SJCRH30 (cell line): Measurements from ENCODE around the gene AGTR1. TPM values are rescaled to one million over a fixed set of nuclear protein-coding genes. Genes with fewer than 3 reads are reported as not detected.

Experiments
- DNase-seq, 2 experiments: peaks; one replicate each; pipeline ENCODE4 v3.0.0-alpha.2; 2015 to 2020
- H3K27ac ChIP-seq: fragments of 250-450 bp; sonication (Bioruptor Pico); 2 replicates; pipeline ENCODE4 v1.5.1; 2020; ENCODE audit warnings: mild to moderate bottlenecking, moderate library complexity
- H3K27me3 ChIP-seq: fragments of 250-450 bp; sonication (Bioruptor Pico); 2 replicates; pipeline ENCODE4 v1.5.1; 2020; ENCODE audit warnings: mild to moderate bottlenecking, moderate library complexity
- H3K36me3 ChIP-seq: fragments of 250-450 bp; sonication (Bioruptor Pico); 2 replicates; pipeline ENCODE4 v1.5.1; 2020; ENCODE audit warnings: mild to moderate bottlenecking, moderate library complexity
- H3K4me1 ChIP-seq: fragments of 250-450 bp; sonication (Bioruptor Pico); 2 replicates; pipeline ENCODE4 v1.5.1; 2020; ENCODE audit warnings: mild to moderate bottlenecking, moderate library complexity
- H3K4me3 ChIP-seq: fragments of 250-450 bp; sonication (Bioruptor Pico); 2 replicates; pipeline ENCODE4 v1.5.1; 2020; ENCODE audit warnings: mild to moderate bottlenecking, moderate library complexity
- H3K9me3 ChIP-seq: fragments of 250-450 bp; sonication (Bioruptor Pico); replicated peaks from 2 replicates; pipeline ENCODE4 v1.5.1; 2020; ENCODE audit warnings: mild to moderate bottlenecking, moderate library complexity
- total RNA-seq: library from RNA; depleted of rRNA; stranded (reverse); fragments of >200 nt; shearing (Covaris generic); gene quantifications from 2 replicates; pipeline ENCODE4 v1.2.3, GENCODE V29; 2014; rRNA removed

The AGTR1 gene
- 0.18 and 0.43 TPM in 2 replicates for total RNA-seq

DNA sequence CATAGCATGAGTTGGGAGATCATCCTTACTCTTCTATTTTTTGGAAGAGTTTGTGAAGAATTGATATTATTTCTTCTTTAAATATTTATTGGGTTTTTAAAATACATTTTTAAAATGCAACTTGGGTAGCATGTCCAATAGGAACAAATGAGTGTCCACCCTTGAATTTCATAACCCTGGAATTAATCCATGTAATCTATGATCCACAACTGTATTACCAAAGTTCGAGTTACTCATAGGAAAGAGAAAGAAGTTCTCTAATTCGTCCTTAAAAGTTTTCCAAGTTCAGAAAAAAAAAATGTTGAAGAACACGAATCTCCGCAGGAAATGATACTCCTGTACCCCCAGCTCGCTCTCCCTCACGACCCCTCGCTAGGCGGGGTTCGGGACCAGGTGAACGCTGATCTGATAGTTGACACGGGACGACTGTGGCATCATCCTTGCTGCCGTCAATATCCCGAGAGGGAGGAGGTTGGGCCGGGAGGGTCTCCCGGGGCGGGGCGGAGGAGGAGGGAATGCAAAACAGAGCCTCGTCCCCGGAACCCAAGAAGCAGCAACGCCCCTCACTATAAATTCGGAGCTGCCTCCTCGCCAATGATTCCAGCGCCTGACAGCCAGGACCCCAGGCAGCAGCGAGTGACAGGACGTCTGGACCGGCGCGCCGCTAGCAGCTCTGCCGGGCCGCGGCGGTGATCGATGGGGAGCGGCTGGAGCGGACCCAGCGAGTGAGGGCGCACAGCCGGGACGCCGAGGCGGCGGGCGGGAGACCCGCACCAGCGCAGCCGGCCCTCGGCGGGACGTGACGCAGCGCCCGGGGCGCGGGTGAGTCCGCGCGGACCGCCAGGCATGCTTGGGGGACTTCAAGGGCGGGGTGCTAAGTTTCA lies at the start of gene AGTR1:
TSS of gene AGTR1 (plus strand) at position 598 of the 884 bp plus-strand sequence. CDS start 43,133 bp downstream, outside the sequence.
- peak within 1 kb of the TSS; percentile 60 for H3K4me3 ChIP-seq
- no peaks in the 10 kb centered on the region for H3K36me3 ChIP-seq

DNA sequence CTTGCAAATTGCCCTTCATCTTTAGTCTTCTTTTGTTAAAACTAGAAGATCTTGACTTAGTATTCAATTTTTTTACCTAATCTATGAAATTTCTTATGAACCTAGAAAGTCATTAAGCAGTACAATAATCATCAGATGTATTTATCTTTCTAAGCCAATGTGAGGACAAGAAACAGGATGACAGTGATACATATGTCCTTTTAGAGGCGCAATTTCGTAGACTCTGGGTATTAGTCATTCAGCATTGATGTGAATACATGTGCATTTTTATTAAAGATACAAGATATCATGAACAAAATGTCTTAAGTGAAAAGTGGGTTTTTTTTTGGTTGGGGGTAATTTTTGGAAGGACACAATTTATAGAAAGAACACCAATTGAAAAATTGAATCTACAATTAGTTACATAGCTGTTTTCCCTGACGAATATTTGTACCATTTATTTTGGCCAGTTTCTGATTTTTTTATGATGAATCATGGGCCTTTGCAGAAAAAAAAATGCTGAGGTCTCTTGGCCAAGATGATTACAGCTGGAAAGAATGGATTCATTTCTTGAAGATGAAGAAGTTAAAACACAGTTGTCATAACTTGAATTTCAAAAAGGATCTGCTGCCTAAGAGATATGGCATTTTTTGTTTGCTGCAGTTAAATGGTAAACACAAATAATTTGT lies 48.9 kb upstream of the AGTR1 start:
- Histone ChIP-seq H3K36me3 (no peaks in the 10 kb centered on the region), H3K27me3 (no peaks in the 10 kb centered on the region), H3K4me3 (no peak overlapping the region), H3K4me1 (no peaks in the 10 kb centered on the region), H3K9me3 (no peaks in the 10 kb centered on the region), H3K27ac (no peak overlapping the region)
- DNase-seq: no peak

More for the DNA sequence above, at the start of gene AGTR1:
- no peak within 1 kb of the TSS for H3K27ac ChIP-seq
- no peaks in the 10 kb centered on the region; the same call in 1 of the 2 replicates for H3K4me1 ChIP-seq
- H3K9me3 ChIP-seq: no peaks in the 10 kb centered on the region
- no peaks in the 10 kb centered on the region for H3K27me3 ChIP-seq
- peak; percentile 48 to 59 for DNase-seq

DNA sequence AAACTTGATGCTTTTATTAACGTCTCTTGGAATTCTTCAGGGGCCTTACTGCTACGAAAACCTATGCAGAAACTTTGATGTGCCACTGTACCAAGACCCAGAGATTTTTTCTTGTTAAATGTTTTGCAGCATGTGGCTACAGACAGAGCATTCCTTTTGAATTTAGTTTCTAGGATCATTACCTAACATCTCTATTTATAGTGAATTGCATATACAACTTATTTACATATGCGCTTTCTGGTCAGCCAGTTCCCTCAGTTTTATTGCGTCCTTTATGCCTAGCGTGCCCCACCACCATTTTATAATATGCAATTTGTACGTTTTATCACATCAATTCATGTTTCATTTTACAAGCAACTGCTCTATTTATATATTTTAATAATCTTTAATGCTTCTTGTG lies 46.2 kb upstream of the AGTR1 start:
- H3K4me1 ChIP-seq: no peaks in the 10 kb centered on the region
- H3K27me3 ChIP-seq: no peaks in the 10 kb centered on the region
- H3K27ac ChIP-seq: no peak overlapping the region
- H3K36me3 ChIP-seq: no peaks in the 10 kb centered on the region
- no peaks in the 10 kb centered on the region for H3K9me3 ChIP-seq
- no peak for DNase-seq
- H3K4me3 ChIP-seq: no peak overlapping the region

DNA sequence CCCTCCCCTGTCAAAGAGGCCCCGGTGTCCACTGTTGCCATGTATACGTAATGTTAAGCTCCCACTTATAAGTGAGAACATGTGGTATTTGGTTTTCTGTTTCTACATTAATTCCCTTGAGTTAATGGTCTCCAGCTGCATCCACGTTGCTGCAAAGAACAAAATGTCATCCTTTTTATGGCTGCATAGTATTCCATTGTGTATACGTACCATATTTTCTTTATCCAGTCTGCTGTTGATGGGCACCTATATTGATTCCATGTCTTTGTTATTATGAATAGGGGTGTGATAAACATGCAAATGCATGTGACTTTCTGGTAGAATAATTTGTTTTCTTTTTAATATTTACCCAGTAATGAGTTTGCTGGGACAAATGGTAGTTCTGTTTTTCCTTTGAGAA lies 43.3 kb upstream of the AGTR1 start:
- Histone ChIP-seq H3K4me3 (no peak overlapping the region), H3K27ac (no peak overlapping the region), H3K27me3 (no peaks in the 10 kb centered on the region), H3K9me3 (no peaks in the 10 kb centered on the region), H3K36me3 (no peaks in the 10 kb centered on the region), H3K4me1 (no peaks in the 10 kb centered on the region)
- DNase-seq: no peak

DNA sequence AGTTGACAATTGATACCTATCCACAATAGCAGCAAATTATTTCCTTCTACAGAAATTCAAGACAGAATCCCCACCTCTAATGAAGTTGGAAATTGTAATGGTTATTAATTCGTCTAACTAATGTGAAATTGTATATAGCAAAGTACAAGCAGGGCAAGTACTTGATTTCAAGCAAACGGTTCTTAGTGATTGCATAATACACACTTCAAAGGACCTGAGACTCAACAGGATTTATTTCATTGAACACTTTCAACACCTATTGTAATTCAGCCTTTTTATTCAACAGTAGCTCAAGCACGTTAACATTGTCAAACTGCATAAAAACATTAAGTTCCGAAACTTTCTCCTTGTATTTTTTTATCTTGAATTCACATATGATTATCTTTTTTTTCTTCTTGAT lies 40.2 kb upstream of the AGTR1 start:
- H3K9me3 ChIP-seq: no peaks in the 10 kb centered on the region
- H3K36me3 ChIP-seq: no peaks in the 10 kb centered on the region
- H3K4me1 ChIP-seq: no peaks in the 10 kb centered on the region
- no peak overlapping the region for H3K4me3 ChIP-seq
- no peak for DNase-seq
- no peak overlapping the region for H3K27ac ChIP-seq
- H3K27me3 ChIP-seq: no peaks in the 10 kb centered on the region

DNA sequence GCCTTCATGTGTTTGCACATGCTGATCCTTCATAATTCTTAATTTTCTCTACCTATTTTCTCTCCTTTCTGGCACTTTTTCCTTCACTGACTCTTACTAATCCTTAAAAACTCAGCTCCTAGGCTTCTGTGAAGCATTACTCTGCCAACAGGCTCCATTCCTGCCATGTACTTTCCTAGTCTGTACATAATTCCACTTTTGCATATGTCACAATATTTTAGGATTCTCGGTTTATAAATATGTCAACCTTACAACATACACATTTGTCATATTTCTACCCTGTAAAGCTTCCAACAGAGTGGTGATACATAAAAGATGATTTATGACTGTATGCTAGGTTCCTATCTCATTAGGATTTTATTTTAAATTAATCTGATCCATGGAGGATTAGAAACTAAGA lies 38.2 kb upstream of the AGTR1 start:
- H3K27me3 ChIP-seq: no peaks in the 10 kb centered on the region
- no peak for DNase-seq
- no peak overlapping the region for H3K4me3 ChIP-seq
- no peaks in the 10 kb centered on the region for H3K36me3 ChIP-seq
- H3K4me1 ChIP-seq: no peaks in the 10 kb centered on the region
- no peak overlapping the region for H3K27ac ChIP-seq
- H3K9me3 ChIP-seq: no peaks in the 10 kb centered on the region

DNA sequence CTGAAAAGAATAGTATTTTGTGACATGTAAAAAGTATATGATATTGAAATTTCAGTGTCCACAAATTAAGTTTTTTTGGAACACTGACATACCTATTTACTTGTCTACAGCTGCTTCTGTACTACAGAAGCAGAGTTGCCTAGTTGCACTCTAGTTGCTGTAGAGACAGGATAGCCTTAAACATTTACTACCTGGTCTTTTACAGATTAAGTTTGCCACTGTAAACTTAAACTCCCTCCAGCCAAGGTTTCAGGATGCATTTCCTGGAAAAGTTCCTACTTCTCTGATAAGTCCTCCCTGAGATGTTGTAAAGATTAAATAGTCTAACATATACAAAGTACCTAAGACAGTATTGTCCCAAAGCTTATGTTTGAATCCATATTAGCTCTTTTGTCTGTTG lies 17.4 kb upstream of the AGTR1 start:
- Histone ChIP-seq H3K27ac (no peak overlapping the region), H3K4me3 (no peak overlapping the region), H3K36me3 (no peaks in the 10 kb centered on the region), H3K4me1 (no peaks in the 10 kb centered on the region), H3K27me3 (no peaks in the 10 kb centered on the region), H3K9me3 (no peaks in the 10 kb centered on the region)
- no peak for DNase-seq

DNA sequence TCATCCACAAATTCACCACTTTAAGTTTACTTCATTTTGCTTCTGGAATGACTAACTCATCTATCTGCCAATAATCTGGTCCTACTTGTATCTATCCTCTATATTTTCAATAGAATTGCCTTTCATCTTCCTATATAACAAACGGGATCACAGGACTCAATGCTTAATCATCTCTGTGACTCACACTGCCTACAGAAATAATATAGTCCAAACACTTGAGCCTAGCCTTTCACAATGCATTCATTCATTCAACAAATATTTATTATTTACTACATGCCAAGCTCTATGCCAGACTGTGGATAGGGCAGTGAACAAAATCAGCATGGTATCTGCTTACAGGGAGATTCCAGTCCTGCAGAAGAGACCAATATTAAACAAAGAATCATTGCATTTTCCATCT lies 16.6 kb upstream of the AGTR1 start:
- no peaks in the 10 kb centered on the region for H3K36me3 ChIP-seq
- H3K4me3 ChIP-seq: no peak overlapping the region
- H3K4me1 ChIP-seq: no peaks in the 10 kb centered on the region
- no peak for DNase-seq
- H3K27me3 ChIP-seq: no peaks in the 10 kb centered on the region
- no peaks in the 10 kb centered on the region for H3K9me3 ChIP-seq
- H3K27ac ChIP-seq: no peak overlapping the region

DNA sequence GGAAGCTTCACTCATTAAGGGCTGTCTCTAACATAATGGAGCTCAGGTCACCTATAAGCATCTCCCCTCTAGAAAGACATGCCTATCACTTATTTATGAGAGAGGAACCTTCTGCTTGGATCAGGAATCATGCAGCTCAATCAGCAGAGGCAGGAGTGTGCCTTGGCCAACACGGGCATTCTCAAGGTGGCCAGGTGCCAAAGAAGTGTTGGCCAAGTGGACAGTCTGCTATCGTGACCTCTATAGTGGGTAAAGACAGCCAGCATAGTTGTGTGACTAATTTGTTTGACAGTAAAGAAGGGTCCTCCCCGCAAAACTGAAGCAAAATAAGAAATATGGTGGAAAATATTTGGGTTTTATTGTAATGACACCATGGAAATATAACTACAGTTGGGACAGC lies 14.7 kb upstream of the AGTR1 start:
- no peaks in the 10 kb centered on the region for H3K4me1 ChIP-seq
- H3K9me3 ChIP-seq: no peaks in the 10 kb centered on the region
- no peak overlapping the region for H3K27ac ChIP-seq
- H3K4me3 ChIP-seq: no peak overlapping the region
- no peaks in the 10 kb centered on the region for H3K27me3 ChIP-seq
- no peaks in the 10 kb centered on the region for H3K36me3 ChIP-seq
- DNase-seq: no peak

DNA sequence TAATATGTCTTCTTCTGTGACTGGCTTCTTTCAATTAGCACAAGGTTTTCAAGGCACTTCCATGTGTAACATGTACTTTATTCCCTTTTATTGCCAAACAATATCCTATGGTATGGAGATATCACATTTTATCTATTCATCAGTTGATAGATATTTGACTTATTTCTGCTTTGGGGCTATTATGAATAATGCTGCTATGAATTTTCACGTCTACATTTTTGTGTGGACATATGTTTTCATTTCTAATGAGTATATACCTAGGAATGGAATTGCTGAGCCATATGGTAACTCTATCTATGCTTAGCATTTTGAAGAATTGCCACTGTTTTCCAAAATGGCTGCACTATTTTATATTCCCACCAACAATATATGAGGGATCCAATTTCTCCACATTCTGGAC lies 3.6 kb upstream of the AGTR1 start:
- no peak overlapping the region for H3K4me3 ChIP-seq
- no peaks in the 10 kb centered on the region for H3K36me3 ChIP-seq
- no peak overlapping the region for H3K27ac ChIP-seq
- no peaks in the 10 kb centered on the region; the same call in 1 of the 2 replicates for H3K4me1 ChIP-seq
- no peaks in the 10 kb centered on the region for H3K9me3 ChIP-seq
- DNase-seq: no peak
- H3K27me3 ChIP-seq: no peaks in the 10 kb centered on the region

DNA sequence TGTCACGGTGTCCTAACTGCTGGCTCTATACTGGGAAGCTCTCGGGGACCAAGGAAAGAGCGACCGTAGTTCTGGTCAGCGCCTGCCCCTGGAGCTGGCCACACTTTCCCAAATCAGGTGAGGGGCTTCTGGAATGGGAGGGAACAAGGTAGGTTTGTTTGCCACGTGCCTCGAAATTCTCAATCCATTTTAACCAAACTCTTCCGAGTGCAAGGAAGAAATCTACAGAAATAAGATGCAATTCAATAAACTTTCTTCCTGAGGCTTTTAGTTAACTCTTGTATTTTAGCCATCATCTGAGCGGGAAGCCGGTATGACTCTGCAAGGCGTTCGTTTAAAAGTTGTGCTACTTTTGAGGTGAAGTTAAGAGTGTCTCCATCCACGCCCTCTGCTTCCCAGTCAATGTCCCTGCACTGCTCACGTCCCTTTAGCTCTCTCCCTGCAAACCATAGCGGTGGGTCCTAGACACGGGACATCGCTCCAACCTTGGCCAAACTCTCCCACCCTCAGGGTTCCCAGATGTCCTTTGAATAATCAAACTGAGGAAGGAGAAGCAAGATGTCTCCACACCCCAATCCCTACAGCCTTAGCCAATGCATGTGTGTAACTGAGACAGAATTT lies 597 bp downstream of the AGTR1 start:
- H3K4me1 ChIP-seq: no peaks in the 10 kb centered on the region; the same call in 1 of the 2 replicates
- no peak overlapping the region for H3K27ac ChIP-seq
- DNase-seq: no peak
- no peaks in the 10 kb centered on the region for H3K27me3 ChIP-seq
- peak overlapping the region; percentile 60 for H3K4me3 ChIP-seq
- no peaks in the 10 kb centered on the region for H3K9me3 ChIP-seq
- no peaks in the 10 kb centered on the region for H3K36me3 ChIP-seq

DNA sequence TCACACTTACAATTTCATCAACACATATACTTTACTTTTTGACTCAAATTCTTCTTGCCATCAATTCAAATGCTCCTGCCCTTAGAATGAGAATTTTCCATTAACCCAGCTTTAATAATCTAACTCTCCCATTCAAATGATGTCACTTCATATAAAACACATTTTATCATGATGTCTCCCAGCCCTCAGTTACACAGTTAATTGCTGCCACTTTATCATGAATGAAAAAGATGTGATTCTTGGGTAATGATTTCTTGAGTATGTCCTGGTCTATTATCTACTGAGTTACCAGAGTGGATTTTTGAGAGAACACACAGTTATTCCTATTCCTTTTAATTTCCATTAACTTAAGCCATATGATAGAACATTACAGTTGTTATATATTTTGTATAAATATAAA lies 7.6 kb downstream of the AGTR1 start:
- Histone ChIP-seq H3K4me3 (no peak overlapping the region), H3K27me3 (no peaks in the 10 kb centered on the region), H3K27ac (no peak overlapping the region), H3K36me3 (no peaks in the 10 kb centered on the region), H3K4me1 (no peaks in the 10 kb centered on the region), H3K9me3 (no peaks in the 10 kb centered on the region)
- no peak for DNase-seq

DNA sequence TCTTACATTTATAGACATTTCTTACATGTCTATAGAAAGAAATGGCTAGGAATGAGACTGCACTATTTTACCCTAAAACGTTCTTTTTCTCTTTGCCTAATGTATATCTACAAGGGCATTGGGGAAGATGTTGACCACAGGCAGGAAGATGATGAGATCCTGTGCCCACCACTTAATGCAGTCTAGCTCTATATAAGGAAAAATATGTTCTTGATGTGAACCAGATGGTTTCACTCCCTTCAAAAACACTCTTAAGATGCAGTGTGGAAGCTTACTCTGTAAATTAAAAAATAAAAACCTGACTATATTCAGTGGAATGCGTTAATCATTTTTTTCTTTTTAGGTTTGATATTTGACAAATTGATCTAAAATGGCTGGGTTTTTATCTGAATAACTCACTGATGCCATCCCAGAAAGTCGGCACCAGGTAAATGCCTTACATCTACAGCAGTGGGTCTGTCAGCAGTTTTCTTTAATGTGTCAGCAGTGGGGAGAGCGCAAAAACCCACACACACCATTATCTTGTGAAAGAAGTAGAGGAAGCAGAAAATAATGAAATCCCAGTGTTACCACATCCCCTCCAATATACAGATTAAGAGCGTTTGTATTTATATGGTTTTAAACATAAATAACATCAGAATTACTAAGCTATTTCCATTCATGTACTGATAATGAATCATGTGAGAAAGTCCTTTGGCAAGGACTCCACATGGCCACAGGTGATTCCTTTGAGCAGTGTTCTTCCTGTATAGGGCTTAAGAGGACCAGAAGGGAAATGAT lies 10.1 kb downstream of the AGTR1 start:
- Histone ChIP-seq H3K27ac (no peak overlapping the region), H3K27me3 (no peaks in the 10 kb centered on the region), H3K4me3 (no peak overlapping the region), H3K9me3 (no peaks in the 10 kb centered on the region), H3K36me3 (no peaks in the 10 kb centered on the region), H3K4me1 (no peaks in the 10 kb centered on the region)
- DNase-seq: no peak

DNA sequence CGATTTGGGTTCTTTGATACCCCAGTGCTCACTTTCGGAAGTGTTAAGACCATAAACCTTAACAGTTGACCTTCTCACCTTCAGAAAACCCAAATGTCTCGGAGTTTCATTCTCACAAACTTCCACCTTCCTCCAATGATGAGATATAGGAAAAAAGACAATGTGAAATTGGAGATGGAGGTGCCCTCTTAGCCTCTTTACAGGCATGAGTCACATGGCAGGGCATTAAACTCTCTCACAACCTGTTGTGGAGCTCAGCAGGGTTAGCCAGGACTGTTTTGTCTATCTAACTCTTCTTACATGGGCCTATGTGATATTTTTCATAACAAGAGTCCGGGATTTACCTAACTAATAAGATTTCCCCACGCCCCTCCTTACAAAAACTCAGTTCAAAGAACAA lies 10.7 kb downstream of the AGTR1 start:
- Histone ChIP-seq H3K4me1 (no peaks in the 10 kb centered on the region), H3K27ac (no peak overlapping the region), H3K36me3 (no peaks in the 10 kb centered on the region), H3K4me3 (no peak overlapping the region), H3K9me3 (no peaks in the 10 kb centered on the region), H3K27me3 (no peaks in the 10 kb centered on the region)
- DNase-seq: no peak
